Pancreas (tissue), 10 donors: ENCODE measurements around the gene INPP5A. TPM values are rescaled to one million over a fixed set of nuclear protein-coding genes. Genes with fewer than 3 reads are reported as not detected.

Experiments
- ATAC-seq, 4 donors: fragments of 200-7000 bp; cut with Tn5 transposase; one replicate each; pipeline versions ENCODE4 v1.8.0 to v1.9.1; 2020; ENCODE audit warnings: mild to moderate bottlenecking in 4 of 4, moderate library complexity in 4 of 4
- DNase-seq, 6 donors: peaks; one replicate each; pipeline ENCODE4 v3.0.0-alpha.2; 2020
- FAIRE-seq: peaks from 2 replicates; lab custom pipeline; 2012; peaks lifted over from hg19 to GRCh38; lab: Jason Lieb, UNC
- H3K27ac ChIP-seq, 4 donors: fragments of 200-600 bp; sonication (generic); 1 replicate in 3 of 4; 2 replicates in 1 of 4; pipeline versions ENCODE4 v1.5.0 to v1.8.0; 2020
- H3K27me3 ChIP-seq, 4 donors: fragments of 200-600 bp; one replicate each; pipeline ENCODE4 v1.8.0; 2021
- H3K36me3 ChIP-seq, 3 donors: fragments of 200-600 bp; sonication (generic) in 1 of 3; one replicate each; pipeline versions ENCODE4 v1.5.0 to v1.8.0; 2020 to 2021
- H3K4me1 ChIP-seq, 3 donors: fragments of 200-600 bp; one replicate each; pipeline ENCODE4 v1.8.0; 2021
- H3K4me3 ChIP-seq, 4 donors: fragments of 200-600 bp; sonication (generic) in 2 of 4; one replicate each; pipeline versions ENCODE4 v1.5.0 to v1.8.0; 2020 to 2021
- H3K9me3 ChIP-seq, 4 donors: fragments of 200-600 bp; one replicate each; pipeline ENCODE4 v1.8.0; 2021
- WGBS, 2 donors: extraction: QIAGEN DNeasy Blood & Tissue Kit; methylation state at CpG; one replicate each; pipeline ENCODE4 v1.1.7; 2013; 5-methylcytosine and 5-hydroxymethylcytosine counted together
- intact Hi-C, 3 donors: fragments of 100-400 bp; cut with DNase I; formaldehyde crosslinking; loops; one replicate each; pipeline versions ENCODE4 v1.11.1 to v1.14.2; 2022
- polyA plus RNA-seq, 2 donors: library from polyadenylated mRNA; stranded (reverse); fragments of 200-250 nt; gene quantifications; one replicate each; pipeline ENCODE4 v1.2.3, GENCODE V29; 2013
- total RNA-seq, 6 donors: library from RNA; stranded (reverse); fragmentation: NEBNext Ultra II Directional in 4 of 6; extraction: Animal tissue kit (Norgen Biotek cat#: 25700) in 4 of 6; gene quantifications; one replicate each; pipeline versions ENCODE4 v1.2.1 to v1.2.4, GENCODE V29; 2021 to 2023
- TF ChIP-seq, protein P1 (sequence below), 4 donors: fragments of 200-600 bp; sonication (generic) in 3 of 4; IDR thresholded peaks; one replicate each; pipeline versions ENCODE4 v1.5.0 to v1.8.0; 2021; ENCODE audit warnings: antibody characterized with exemption in 4 of 4
- donor health status: healthy with polysubstance abuse.
- donor health status: DM: no; HTN: no; CAD: no; lungs with moderate emphysema.
- donor health status: DM: no; HTN: no; CAD: no.
- donor health status: control.
- donor health status: control.
- donor health status: Bipolar disorder and iron deficiency.
- donor health status: DM: yes; HTN: yes; CAD: no.
- donor health status: DM: no; HTN: no; CAD: no.
- donor health status: DM: no; HTN: no; CAD: no.
- donor health status: DM: yes; HTN: yes; CAD: no.

The INPP5A gene
- total and polyA plus RNA-seq, 8 donors = 5.9 to 15.6 (median 11.3) TPM

DNA sequence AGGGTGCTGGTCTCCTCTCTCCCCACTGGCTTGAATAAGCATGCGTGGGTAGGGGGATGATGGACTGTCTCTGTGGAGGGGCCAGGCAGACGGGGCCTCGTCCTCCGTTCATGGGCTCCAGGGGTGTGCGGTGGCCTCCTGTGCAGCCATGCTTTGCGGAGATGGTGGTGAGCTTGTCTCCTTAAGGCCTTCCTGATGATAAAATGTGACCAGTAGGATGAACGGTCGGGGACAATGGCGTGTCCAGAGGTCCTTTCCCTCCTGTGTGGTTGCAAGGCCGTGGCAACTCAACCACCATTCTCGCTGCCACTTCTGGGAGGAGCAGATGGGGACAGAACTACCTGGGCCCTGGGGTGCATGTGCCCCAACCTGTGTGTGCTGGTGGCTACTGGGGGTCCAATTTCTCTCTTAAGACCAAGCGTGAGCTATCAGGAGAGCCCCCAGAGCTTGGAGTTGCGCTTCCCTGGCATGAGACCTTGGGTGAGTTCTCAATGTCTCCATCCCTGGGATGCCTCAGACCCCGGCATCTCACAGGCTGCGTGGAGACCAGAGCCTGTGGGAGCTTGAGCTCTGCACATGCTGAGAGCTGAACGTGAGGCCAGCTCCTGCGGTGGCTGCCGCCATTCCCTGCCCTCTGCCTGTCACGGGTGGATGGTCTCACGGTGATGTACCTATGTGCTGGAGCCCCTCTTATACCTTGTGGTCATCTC, 112.2 kb downstream of the INPP5A start:
- H3K4me3 ChIP-seq = no peak overlapping the region
- WGBS, 2 donors = 93 to 95% methylated on average over 20 of the region's 20 CpGs
- ATAC-seq (no peak), FAIRE-seq (no peak), DNase-seq (peak in 1 of 6 donors; percentile 44)
- H3K4me1 ChIP-seq = no peaks in the 10 kb centered on the region
- no peak overlapping the region for H3K27ac ChIP-seq
- H3K36me3 ChIP-seq = no peaks in the 10 kb centered on the region
- H3K27me3 ChIP-seq = no peaks in the 10 kb centered on the region
- intact Hi-C loops = loop anchor here in 2 of 3 donors (10.0 kb wide), 3 partner anchors 135 to 475 kb away; partner anchors contain the start of gene NKX6-2 (in 1 of the 2)
- no peaks in the 10 kb centered on the region for H3K9me3 ChIP-seq
- TF ChIP-seq, protein P1, sequence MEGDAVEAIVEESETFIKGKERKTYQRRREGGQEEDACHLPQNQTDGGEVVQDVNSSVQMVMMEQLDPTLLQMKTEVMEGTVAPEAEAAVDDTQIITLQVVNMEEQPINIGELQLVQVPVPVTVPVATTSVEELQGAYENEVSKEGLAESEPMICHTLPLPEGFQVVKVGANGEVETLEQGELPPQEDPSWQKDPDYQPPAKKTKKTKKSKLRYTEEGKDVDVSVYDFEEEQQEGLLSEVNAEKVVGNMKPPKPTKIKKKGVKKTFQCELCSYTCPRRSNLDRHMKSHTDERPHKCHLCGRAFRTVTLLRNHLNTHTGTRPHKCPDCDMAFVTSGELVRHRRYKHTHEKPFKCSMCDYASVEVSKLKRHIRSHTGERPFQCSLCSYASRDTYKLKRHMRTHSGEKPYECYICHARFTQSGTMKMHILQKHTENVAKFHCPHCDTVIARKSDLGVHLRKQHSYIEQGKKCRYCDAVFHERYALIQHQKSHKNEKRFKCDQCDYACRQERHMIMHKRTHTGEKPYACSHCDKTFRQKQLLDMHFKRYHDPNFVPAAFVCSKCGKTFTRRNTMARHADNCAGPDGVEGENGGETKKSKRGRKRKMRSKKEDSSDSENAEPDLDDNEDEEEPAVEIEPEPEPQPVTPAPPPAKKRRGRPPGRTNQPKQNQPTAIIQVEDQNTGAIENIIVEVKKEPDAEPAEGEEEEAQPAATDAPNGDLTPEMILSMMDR (IDR thresholded peaks at IDR 0.05) = no peak

DNA sequence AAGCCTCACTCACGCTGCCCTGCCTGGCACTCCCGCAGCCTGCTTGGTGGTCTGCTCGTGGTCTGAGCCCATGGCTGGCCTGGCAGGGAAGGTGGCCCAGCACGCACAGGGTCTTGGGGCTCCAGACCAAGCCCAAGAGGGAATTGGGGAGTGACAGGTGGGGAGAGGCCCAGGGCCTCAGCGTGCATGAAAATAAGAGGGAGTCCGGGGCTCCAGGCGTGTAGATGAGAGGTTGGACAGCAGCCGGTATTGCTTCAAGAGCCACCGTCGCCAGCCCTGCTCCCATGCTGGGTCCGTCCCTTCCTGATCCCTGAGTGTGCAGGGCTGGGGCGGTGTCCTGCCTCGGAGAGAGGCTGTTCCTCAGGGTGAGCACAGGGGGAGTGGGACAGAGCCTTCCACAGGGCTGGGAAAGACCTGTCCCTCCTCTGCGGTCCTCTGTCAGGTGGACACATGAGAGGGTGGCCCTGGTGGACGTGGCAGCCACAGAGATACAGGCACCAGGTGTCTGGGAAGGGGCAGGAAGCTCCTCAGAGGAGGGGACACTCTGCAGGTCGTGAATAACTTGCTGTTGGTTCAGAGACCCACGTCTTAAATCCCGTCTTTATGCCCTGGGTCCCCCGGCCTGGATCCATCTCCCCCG, 113.1 kb downstream of the INPP5A start:
- intact Hi-C loops = loop anchor here in 2 of 3 donors (10.0 kb wide), 2 partner anchors 134 to 474 kb away; partner anchors contain the start of gene NKX6-2 (in 1 of the 2)
- no peak for FAIRE-seq
- Histone ChIP-seq H3K9me3 (no peaks in the 10 kb centered on the region), H3K27me3 (no peaks in the 10 kb centered on the region), H3K4me3 (no peak overlapping the region), H3K36me3 (no peaks in the 10 kb centered on the region), H3K27ac (no peak overlapping the region), H3K4me1 (no peaks in the 10 kb centered on the region)
- 93 to 95% methylated on average over 19 to 20 of the region's 20 CpGs for WGBS, 2 donors
- DNase-seq = peak in 1 of 6 donors; percentile 46
- no peak for ATAC-seq
- TF ChIP-seq, protein P1 (IDR thresholded peaks at IDR 0.05) = no peak

DNA sequence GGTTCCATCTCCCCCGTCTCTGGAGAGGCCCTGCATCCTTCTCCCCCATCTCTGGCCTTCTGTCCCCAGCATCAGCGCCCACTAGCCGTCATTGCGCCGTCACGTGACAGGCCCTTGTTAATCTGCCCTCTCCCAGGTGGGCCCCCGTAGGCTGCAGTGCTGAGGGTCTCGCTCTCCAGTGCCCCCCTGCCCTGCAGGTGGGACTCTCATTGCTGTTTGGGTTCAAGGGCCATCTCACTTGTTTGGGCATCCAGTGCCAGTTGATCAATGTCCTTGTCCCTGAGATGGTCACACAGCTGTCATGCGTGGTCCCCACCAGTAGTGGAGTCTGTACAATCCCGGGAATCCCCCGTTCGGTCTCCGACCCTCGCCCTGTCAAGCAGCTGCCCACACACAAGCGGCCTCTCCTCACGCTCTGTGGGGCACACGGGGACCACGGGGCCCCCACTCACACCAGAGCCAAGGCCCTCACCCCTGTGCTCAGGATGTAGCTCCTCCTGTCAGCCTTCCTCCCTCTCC, 114.0 kb downstream of the INPP5A start:
- no peaks in the 10 kb centered on the region for H3K36me3 ChIP-seq
- H3K27me3 ChIP-seq = no peaks in the 10 kb centered on the region
- no peak for ATAC-seq
- peak in 1 of 6 donors; percentile 42 for DNase-seq
- intact Hi-C loops = loop anchor here in 2 of 3 donors (10.0 kb wide), 2 partner anchors 133 to 473 kb away; partner anchors contain the start of gene NKX6-2 (in 1 of the 2)
- no peak overlapping the region for H3K4me3 ChIP-seq
- H3K9me3 ChIP-seq = no peaks in the 10 kb centered on the region
- no peak for FAIRE-seq
- TF ChIP-seq, protein P1 (IDR thresholded peaks at IDR 0.05) = no peak
- WGBS, 2 donors = 94 to 98% methylated on average over 17 to 18 of the region's 18 CpGs
- no peaks in the 10 kb centered on the region for H3K4me1 ChIP-seq
- no peak overlapping the region for H3K27ac ChIP-seq

DNA sequence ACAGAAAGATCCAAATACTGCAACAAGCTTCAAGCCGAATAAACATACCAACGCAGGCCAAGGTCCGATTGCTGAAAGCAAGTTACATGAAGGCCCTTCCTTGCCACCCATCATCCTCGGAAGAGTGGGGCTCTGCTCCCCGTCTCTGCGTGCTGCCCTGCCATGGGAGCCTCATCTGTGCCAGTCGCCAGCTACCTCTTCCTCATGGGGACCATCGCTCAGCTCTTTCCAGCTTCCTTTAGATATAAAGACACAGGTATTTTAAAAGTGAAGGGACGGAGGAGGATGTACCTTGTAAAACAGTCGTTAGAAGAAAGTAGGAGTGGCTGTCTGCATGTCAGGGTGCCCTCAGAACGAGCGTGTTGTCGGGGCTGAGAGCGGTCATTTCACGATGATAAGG, 114.9 kb downstream of the INPP5A start:
- H3K4me1 ChIP-seq = peaks cover 0 to 6% (median 0%) of the 10 kb centered on the region in 3 donors
- H3K36me3 ChIP-seq = no peaks in the 10 kb centered on the region
- no peaks in the 10 kb centered on the region for H3K27me3 ChIP-seq
- no peak for FAIRE-seq
- no peak for ATAC-seq
- no peak overlapping the region for H3K4me3 ChIP-seq
- H3K9me3 ChIP-seq = no peaks in the 10 kb centered on the region
- TF ChIP-seq, protein P1 (IDR thresholded peaks at IDR 0.05) = no peak
- WGBS, 2 donors = 92 to 94% methylated on average over 15 of the region's 15 CpGs
- no peak overlapping the region for H3K27ac ChIP-seq
- no peak for DNase-seq
- intact Hi-C loops = loop anchor here in 2 of 3 donors (10.0 kb wide), 2 partner anchors 132 to 472 kb away; partner anchors contain the start of gene NKX6-2 (in 1 of the 2)
